Activated CD8-positive, alpha-beta T cell treated with anti-CD3 and anti-CD28 coated beads for 36 hours (primary cell): Measurements from ENCODE around the gene ZNF184. TPM values are rescaled to one million over a fixed set of nuclear protein-coding genes. Genes with fewer than 3 reads are reported as not detected.

Experiments used
- ATAC-seq: fragments of 200-7000 bp; cut with Tn5 transposase; one replicate; pipeline ENCODE4 v1.10.0; 2021; ENCODE audit warnings: mild to moderate bottlenecking, moderate library complexity
- CTCF ChIA-PET: fragments of 350-600 bp; sonication (Branson Sonifier 250); formaldehyde crosslinking; loops from one replicate; lab custom pipeline; 2021; ENCODE audit warnings: antibody characterized with exemption; lab: Charles Lee
- POLR2A ChIA-PET: fragments of 350-600 bp; sonication (Branson Sonifier 250); formaldehyde crosslinking; loops from one replicate; lab custom pipeline; 2021; ENCODE audit warnings: antibody characterized with exemption; lab: Charles Lee
- DNase-seq: peaks from one replicate; pipeline ENCODE4 v3.0.0-alpha.2; 2020
- H3K27ac Mint-ChIP-seq: one replicate; pipeline ENCODE4 v1.8.0; 2021; ENCODE audit warnings: mild to moderate bottlenecking, mixed read lengths
- H3K27me3 Mint-ChIP-seq: one replicate; pipeline ENCODE4 v1.8.0; 2021; ENCODE audit warnings: mixed read lengths
- H3K36me3 Mint-ChIP-seq: one replicate; pipeline ENCODE4 v1.8.0; 2021; ENCODE audit warnings: low read depth, mixed read lengths
- H3K4me1 Mint-ChIP-seq: one replicate; pipeline ENCODE4 v1.8.0; 2021; ENCODE audit warnings: low read depth, mixed read lengths
- H3K4me3 Mint-ChIP-seq: one replicate; pipeline ENCODE4 v1.8.0; 2021; ENCODE audit warnings: mild to moderate bottlenecking, moderate library complexity, mixed read lengths
- H3K9me3 Mint-ChIP-seq: one replicate; pipeline ENCODE4 v1.8.0; 2021; ENCODE audit warnings: mixed read lengths
- CTCF ChIP-seq: fragments of 200-600 bp; IDR thresholded peaks from one replicate; pipeline ENCODE4 v1.8.0; 2022; ENCODE audit warnings: antibody characterized with exemption, mild to moderate bottlenecking
- intact Hi-C: fragments of 100-400 bp; cut with micrococcal nuclease; formaldehyde crosslinking; loops from one replicate; pipeline ENCODE4 v1.10.0; 2022
- total RNA-seq, 2 experiments: library from RNA; stranded (reverse); gene quantifications; one replicate each; pipeline ENCODE4 v1.2.3, GENCODE V29; 2021

ZNF184 gene
- total RNA-seq, 2 experiments from 2014 or later = 10.4 to 11.5 TPM

DNA sequence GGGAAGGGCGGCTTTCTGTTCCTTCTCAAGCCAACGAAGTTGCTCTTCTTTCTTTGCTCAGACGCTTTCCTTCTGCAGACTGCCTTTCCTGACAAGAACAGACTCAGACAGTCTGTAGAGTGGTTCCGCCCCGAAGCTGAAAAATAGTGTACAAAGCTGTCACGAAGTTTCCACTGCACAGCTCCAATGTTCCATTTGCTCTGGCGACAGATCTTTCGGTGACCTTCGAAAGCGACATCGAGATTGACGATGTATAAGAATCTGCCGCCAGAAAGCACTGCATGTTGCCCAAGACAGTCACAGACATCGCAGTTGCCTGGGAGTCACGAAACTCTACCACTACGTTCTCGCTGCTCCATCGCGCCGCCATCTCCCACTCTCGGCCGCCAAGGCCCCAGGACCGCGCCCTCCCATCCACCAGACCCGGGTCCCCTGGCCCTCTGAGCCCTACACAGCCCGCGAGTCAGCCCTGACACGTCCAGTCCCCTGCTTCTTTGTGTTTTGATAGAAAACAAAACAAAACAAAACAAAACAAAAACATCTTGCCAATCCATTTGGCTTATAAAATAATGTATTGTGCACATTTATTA is 42.1 kb upstream of the ZNF184 start:
- DNase-seq (no peak), ATAC-seq (no peak)
- peaks cover 19% of the 10 kb centered on the region for H3K4me1 Mint-ChIP-seq
- H3K27ac Mint-ChIP-seq = no peak overlapping the region
- no peaks in the 10 kb centered on the region for H3K36me3 Mint-ChIP-seq
- intact Hi-C loops = no loop called here
- peaks cover 47% of the 10 kb centered on the region for H3K27me3 Mint-ChIP-seq
- ChIA-PET CTCF (interaction anchor here (2.1 kb wide), 1 partner anchor 94 kb away, joined by 6 read pairs; no protein-coding TSS in a partner anchor), POLR2A (no interaction called here)
- H3K4me3 Mint-ChIP-seq = peak overlapping the region; percentile 35
- H3K9me3 Mint-ChIP-seq = no peaks in the 10 kb centered on the region
- no peak for TF ChIP-seq CTCF

DNA sequence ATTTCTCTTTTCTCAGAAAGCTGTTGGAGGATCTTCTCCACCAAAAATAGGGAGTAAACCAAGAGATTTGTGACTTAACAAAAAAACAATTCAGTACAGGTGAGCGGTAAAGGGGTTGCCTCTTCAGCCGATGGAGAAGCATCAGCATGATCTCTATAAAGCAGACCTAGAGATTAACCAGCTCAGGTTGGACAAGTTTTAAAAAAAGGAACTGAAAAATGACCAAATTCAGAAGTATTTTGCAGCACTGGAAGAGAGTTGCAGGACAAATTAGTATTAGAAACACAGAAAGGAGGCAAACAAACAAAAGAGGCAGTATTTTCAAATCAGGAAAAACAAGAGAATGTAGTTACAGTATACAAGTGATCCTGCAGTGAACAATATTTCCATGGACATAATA is 39.6 kb upstream of the ZNF184 start:
- TF ChIP-seq CTCF = no peak
- intact Hi-C loops = no loop called here
- no peak for ATAC-seq
- Mint-ChIP-seq H3K4me1 (peaks cover 9% of the 10 kb centered on the region), H3K27ac (no peak overlapping the region), H3K9me3 (no peaks in the 10 kb centered on the region), H3K4me3 (no peak overlapping the region), H3K27me3 (peaks cover 53% of the 10 kb centered on the region), H3K36me3 (no peaks in the 10 kb centered on the region)
- DNase-seq = no peak
- CTCF ChIA-PET = no interaction called here
- POLR2A ChIA-PET = no interaction called here

- no peaks in the 10 kb centered on the region for H3K9me3 Mint-ChIP-seq
- H3K36me3 Mint-ChIP-seq = no peaks in the 10 kb centered on the region
- intact Hi-C loops = loop anchor here (10.0 kb wide), 2 partner anchors 178 to 322 kb away; no protein-coding TSS in a partner anchor
- H3K27ac Mint-ChIP-seq = no peak overlapping the region
- DNase-seq (no peak), ATAC-seq (no peak)
- H3K27me3 Mint-ChIP-seq = peaks cover 26% of the 10 kb centered on the region
- H3K4me1 Mint-ChIP-seq = peaks cover 28% of the 10 kb centered on the region
- ChIA-PET POLR2A (no interaction called here), CTCF (interaction anchor here (1.2 to 4.3 kb wide), 3 partner anchors 11 to 265 kb away, joined by 4 to 49 read pairs (median 4); no protein-coding TSS in a partner anchor)
- TF ChIP-seq CTCF = no peak
- no peak overlapping the region for H3K4me3 Mint-ChIP-seq
Measured at GRCh38 chr6:27507041-27507956, 34.4 kb upstream of the ZNF184 start.

DNA sequence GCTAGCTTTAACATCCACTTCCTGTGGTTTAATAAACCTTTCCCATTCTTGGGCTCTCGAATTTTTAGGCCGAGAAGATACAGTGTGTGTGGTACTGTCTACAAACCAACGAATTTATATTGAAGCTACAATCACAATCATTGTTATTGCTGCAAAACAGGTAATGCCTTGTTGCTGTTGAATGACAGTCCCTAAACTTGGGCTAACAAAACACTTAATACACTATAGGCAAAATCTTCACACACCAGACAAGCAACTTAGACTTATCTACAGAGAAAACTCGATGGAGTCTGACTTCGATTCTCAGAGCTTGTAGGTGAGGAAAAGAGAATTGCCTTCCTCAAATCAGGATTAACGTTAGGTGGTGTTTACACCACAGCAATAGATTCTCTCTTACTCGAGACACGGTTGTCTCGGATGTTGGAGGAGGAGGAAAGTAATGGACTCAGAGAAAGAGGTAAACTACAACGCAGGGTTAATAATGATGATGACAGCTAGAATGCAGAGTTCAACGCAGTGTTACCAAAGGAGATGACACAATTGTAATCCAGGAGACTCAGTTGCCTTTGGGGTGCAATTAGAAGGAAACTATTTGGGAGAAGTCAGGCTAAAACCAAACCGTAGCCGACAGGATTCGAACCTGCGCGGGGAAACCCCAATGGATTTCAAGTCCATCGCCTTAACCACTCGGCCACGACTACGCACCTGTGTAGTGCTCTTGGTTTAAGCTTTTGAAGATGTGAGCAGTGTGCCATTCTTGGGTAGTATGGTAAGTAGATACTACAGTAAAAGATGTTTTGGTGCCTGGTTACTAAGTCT is 32.5 kb upstream of the ZNF184 start:
- ChIA-PET POLR2A (interaction anchor here (0.9 to 2.1 kb wide), 5 partner anchors 10 to 302 kb away, joined by 3 to 6 read pairs (median 4); a partner anchor contains a TSS), CTCF (interaction anchor here (1.1 to 4.3 kb wide), 7 partner anchors 9 to 267 kb away, joined by 3 to 49 read pairs (median 4); no protein-coding TSS in a partner anchor)
- ATAC-seq = peak; percentile 11
- Mint-ChIP-seq H3K4me1 (peaks cover 34% of the 10 kb centered on the region), H3K4me3 (no peak overlapping the region), H3K9me3 (no peaks in the 10 kb centered on the region), H3K27ac (no peak overlapping the region), H3K36me3 (no peaks in the 10 kb centered on the region), H3K27me3 (peaks cover 18% of the 10 kb centered on the region)
- TF ChIP-seq CTCF = no peak
- intact Hi-C loops = loop anchor here (10.0 kb wide), 2 partner anchors 179 to 321 kb away; no protein-coding TSS in a partner anchor
- peak; percentile 67 for DNase-seq
